ENCODE data around the gene TOPBP1.
"Not testable (repeated sequence)": the region's sequence is repeated elsewhere in the genome, so short reads cannot be mapped to it uniquely, and the experiment has no call there.

TOPBP1 gene

DNA sequence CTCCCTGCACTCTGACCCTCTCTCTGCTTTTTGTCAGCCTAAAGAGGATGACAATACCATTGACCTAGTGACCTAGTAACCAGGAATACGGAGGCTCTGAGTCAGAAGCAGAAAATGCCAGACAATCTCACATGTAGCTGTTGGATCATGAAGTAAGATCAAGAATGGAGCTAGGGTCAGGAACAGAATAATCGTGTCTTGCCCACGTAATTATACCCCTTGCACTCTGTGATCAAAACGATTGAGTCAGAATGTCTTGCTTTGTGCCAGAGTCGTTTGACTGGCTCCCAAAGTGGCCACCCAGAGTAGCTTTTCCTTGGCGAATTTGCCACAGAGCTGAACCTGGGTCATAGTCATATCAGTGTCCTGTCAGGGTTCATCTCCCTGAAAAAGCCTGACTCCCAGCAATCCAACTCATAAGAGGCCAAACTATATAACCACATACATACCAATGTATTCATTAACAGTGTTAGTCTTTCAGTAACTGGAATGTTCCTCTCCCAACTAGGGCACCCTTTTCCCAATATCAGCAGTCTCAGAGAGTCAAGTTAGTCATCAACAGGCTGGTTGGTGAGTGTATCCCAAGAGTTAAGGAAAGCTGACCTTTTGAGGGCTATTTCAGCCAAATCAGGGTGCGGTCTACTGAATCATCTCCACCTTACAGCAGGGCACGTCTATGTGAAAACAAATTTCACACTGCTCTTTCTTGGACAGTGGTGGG is 93.3 kb downstream of the TOPBP1 start:
- no peak for DNase-seq

GRCh38 chr3:133563816-133564215 is 97.9 kb downstream of the TOPBP1 start:
- DNase-seq, result no peak

DNA sequence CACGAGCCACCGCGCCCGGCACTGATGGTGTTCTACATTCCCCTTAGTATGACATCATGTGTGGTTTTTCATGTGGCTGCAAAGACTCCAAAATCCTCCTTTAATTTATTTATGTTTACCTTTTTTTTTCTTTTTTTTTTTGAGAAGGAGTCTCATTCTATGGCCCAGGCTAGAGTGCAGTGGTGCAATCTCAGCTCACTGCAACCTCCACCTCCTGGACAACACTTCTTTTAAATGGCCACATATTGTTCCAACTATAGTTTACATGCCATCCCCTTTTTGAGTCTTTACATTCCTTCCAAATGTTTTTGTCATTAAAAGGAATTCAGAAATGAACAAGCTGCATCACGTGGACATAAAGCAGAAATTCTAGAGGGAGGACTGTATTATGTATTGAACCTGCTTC is 98.6 kb downstream of the TOPBP1 start:
- no peak for DNase-seq

DNA sequence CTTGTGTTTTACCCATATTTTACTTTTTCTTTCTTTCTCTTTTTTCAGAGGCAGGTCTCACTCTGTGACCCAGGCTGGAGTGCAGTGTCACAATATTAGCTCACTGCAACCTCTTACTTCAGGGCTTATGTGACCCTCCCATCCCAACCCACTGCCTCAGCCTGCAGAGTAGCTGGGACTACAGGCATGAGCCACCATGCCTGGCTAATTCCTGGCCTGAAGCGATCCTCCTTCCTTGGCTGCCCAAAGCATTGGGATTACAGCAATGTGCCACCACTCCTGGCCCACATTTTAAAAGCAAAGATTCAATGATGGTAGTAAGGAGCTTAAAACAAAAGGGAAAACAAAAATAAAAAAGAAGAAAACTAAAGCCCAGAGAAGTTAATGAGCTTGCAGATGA is 99.4 kb downstream of the TOPBP1 start:
- no peak for DNase-seq

DNA sequence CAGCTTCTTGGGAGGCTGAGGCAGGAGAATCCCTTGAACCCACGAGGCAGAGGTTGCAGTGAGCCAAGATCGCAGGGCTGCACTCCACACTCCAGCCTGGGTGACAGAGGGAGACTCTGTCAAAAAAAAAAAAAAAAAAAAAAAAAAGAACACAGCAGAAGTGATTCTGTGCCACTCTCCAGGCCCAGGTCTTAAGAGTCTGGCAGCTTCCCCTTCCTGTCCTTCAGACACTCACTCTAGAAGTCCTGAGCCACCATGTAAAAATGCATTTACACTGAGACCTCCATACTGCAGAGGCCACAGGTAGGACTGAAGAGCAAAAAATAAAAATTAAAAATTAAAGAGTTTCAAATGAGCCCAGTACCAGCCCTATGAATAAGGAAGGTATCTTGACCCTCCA is 100.1 kb downstream of the TOPBP1 start:
- peak; percentile 35 to 49 for DNase-seq

GRCh38 chr3:133551589-133551988 is 110.2 kb downstream of the TOPBP1 start:
- not testable (repeated sequence) for DNase-seq

Measured in inflammatory macrophage (primary cell).